Esophagus muscularis mucosa (tissue), 4 donors: ENCODE results near the gene EIF4G3.

ENCODE experiments used
- EP300 ChIP-seq: sonication (generic); formaldehyde crosslinking; IDR thresholded peaks from one replicate; pipeline ENCODE4 v1.6.1; 2017; ENCODE audit warnings: antibody characterized with exemption
- POLR2A ChIP-seq: fragments of 450-650 bp; IDR thresholded peaks from one replicate; pipeline ENCODE4 v1.6.1; 2017; ENCODE audit warnings: antibody characterized with exemption, moderate library complexity, mild to moderate bottlenecking, low read depth
- POLR2AphosphoS5 ChIP-seq, 2 donors: sonication (generic); formaldehyde crosslinking; IDR thresholded peaks; one replicate each; pipeline ENCODE4 v1.6.1; 2017; ENCODE audit warnings: antibody characterized with exemption in 2 of 2
- TF ChIP-seq, protein P1 (sequence below), 3 experiments: fragments of 200-600 bp in 2 of 3; fragments of 450-650 bp in 1 of 3; sonication (generic) in 2 of 3; IDR thresholded peaks; one replicate each; pipeline ENCODE4 v1.5.1; 2017 to 2019; ENCODE audit warnings: antibody characterized with exemption in 3 of 3, mild to moderate bottlenecking in 2 of 3, moderate library complexity in 1 of 3

DNA sequence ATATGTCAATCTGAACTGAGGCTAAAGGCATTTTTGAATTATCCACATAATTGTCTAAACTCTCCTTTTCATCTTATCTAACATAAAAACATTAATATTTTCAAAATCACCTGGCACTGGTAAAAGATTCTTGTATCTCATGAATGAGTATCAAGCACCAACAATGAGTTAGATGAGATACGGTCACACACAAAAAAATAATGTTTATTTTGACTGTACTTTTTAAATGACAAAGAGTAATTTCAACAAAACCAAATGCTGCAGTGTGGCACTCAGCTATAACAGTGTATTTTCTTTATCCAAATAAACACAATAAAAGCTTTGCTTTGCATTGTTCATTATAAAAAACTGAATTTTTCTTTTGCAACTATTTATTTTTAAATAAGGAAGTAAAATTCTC, 59.5 kb downstream of the EIF4G3 start:
- TF ChIP-seq, protein P1, sequence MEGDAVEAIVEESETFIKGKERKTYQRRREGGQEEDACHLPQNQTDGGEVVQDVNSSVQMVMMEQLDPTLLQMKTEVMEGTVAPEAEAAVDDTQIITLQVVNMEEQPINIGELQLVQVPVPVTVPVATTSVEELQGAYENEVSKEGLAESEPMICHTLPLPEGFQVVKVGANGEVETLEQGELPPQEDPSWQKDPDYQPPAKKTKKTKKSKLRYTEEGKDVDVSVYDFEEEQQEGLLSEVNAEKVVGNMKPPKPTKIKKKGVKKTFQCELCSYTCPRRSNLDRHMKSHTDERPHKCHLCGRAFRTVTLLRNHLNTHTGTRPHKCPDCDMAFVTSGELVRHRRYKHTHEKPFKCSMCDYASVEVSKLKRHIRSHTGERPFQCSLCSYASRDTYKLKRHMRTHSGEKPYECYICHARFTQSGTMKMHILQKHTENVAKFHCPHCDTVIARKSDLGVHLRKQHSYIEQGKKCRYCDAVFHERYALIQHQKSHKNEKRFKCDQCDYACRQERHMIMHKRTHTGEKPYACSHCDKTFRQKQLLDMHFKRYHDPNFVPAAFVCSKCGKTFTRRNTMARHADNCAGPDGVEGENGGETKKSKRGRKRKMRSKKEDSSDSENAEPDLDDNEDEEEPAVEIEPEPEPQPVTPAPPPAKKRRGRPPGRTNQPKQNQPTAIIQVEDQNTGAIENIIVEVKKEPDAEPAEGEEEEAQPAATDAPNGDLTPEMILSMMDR (IDR thresholded peaks at IDR 0.05): no peak
- TF ChIP-seq POLR2A: no peak
- TF ChIP-seq EP300: no peak
- TF ChIP-seq POLR2AphosphoS5 (IDR thresholded peaks at IDR 0.05): no peak
